HepG2 (cell line): ENCODE measurements around the gene PVALB. TPM values are rescaled to one million over a fixed set of nuclear protein-coding genes. Genes with fewer than 3 reads are reported as not detected.

Experiments
- ERF ChIP-seq: IDR thresholded peaks from 2 replicates; pipeline ENCODE4 v1.6.1; 2018; ENCODE audit warnings: missing biosample characterization, missing genetic modification reagents
- HDAC1 ChIP-seq: sonication (generic); formaldehyde crosslinking; IDR thresholded peaks from 2 replicates; pipeline ENCODE4 v1.5.1; 2020; ENCODE audit warnings: mild to moderate bottlenecking, missing genetic modification reagents
- HDAC2 ChIP-seq: sonication (generic); formaldehyde crosslinking; IDR thresholded peaks from 2 replicates; pipeline ENCODE4 v1.4.0; 2020; ENCODE audit warnings: missing genetic modification reagents
- SMARCC2 ChIP-seq: fragments of 450-650 bp; IDR thresholded peaks from 2 replicates; pipeline ENCODE4 v1.6.1; 2017; ENCODE audit warnings: antibody characterized with exemption, mild to moderate bottlenecking
- polyA plus RNA-seq, 8 experiments: library from polyadenylated mRNA; depleted of rRNA in 3 of 8; stranded (reverse) in 7 of 8; unstranded in 1 of 8; fragments of >200 nt; fragmentation: Illumina TruSeq in 4 of 8; extraction: Trizol in 4 of 8; gene quantifications; 2 replicates each; pipeline versions ENCODE4 v1.2.1 to v1.2.3, GENCODE V29; 2011 to 2016; ENCODE audit warnings: low read depth in 4 of 8, missing spikeins in 1 of 8, mixed read lengths in 1 of 8; ENCODE audit not compliant: insufficient read depth in 1 of 8
- total RNA-seq, 5 experiments: library from RNA; depleted of rRNA; stranded (reverse); fragments of >200 nt; fragmentation: Illumina TruSeq; extraction: Trizol; gene quantifications; 2 replicates each; pipeline ENCODE4 v1.2.3, GENCODE V29; 2016; ENCODE audit warnings: low read depth in 1 of 5
- TF ChIP-seq, protein P1 (sequence below): sonication (generic); formaldehyde crosslinking; IDR thresholded peaks from 2 replicates; pipeline ENCODE4 v1.4.0; 2020; ENCODE audit warnings: mild to moderate bottlenecking, missing genetic modification reagents, borderline replicate concordance
- TF ChIP-seq, protein P2 (sequence below): IDR thresholded peaks from 2 replicates; pipeline ENCODE4 v1.6.1; 2016; ENCODE audit warnings: missing compliant biosample characterization, missing genetic modification reagents, borderline replicate concordance
- TF ChIP-seq, protein P3 (sequence below): sonication (generic); formaldehyde crosslinking; IDR thresholded peaks from 2 replicates; pipeline ENCODE4 v1.4.0; 2020; ENCODE audit warnings: missing genetic modification reagents, mild to moderate bottlenecking, borderline replicate concordance
- TF ChIP-seq, protein P4 (sequence below): sonication (generic); formaldehyde crosslinking; IDR thresholded peaks from 2 replicates; pipeline ENCODE4 v1.4.0; 2020; ENCODE audit warnings: missing genetic modification reagents

PVALB gene
- total and polyA plus RNA-seq, 2 of the 13 experiments (the other 11 are each of a cell fraction or from before 2014, with no cell fraction given) = not detected

DNA sequence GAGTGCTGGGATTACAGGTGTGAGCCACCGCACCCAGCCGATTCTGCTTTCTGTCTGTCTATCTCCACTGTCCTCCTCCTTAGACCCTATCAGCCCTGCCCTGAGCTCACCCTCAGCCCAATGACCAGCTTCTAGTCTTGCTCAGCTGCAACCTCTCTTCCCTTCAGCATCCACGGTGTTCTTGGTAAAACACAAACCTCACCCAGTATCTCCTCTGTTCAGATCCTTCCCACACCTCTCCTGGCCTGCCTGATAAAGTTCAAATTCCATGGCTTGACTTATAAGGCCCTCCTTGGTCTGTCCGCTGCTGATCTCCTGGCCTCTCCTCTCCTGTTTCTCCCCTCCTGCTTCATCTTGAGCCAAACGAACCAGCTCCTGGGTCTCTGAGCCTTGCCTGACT, 29.4 kb upstream of the PVALB start (continued):
- TF ChIP-seq, protein P1, sequence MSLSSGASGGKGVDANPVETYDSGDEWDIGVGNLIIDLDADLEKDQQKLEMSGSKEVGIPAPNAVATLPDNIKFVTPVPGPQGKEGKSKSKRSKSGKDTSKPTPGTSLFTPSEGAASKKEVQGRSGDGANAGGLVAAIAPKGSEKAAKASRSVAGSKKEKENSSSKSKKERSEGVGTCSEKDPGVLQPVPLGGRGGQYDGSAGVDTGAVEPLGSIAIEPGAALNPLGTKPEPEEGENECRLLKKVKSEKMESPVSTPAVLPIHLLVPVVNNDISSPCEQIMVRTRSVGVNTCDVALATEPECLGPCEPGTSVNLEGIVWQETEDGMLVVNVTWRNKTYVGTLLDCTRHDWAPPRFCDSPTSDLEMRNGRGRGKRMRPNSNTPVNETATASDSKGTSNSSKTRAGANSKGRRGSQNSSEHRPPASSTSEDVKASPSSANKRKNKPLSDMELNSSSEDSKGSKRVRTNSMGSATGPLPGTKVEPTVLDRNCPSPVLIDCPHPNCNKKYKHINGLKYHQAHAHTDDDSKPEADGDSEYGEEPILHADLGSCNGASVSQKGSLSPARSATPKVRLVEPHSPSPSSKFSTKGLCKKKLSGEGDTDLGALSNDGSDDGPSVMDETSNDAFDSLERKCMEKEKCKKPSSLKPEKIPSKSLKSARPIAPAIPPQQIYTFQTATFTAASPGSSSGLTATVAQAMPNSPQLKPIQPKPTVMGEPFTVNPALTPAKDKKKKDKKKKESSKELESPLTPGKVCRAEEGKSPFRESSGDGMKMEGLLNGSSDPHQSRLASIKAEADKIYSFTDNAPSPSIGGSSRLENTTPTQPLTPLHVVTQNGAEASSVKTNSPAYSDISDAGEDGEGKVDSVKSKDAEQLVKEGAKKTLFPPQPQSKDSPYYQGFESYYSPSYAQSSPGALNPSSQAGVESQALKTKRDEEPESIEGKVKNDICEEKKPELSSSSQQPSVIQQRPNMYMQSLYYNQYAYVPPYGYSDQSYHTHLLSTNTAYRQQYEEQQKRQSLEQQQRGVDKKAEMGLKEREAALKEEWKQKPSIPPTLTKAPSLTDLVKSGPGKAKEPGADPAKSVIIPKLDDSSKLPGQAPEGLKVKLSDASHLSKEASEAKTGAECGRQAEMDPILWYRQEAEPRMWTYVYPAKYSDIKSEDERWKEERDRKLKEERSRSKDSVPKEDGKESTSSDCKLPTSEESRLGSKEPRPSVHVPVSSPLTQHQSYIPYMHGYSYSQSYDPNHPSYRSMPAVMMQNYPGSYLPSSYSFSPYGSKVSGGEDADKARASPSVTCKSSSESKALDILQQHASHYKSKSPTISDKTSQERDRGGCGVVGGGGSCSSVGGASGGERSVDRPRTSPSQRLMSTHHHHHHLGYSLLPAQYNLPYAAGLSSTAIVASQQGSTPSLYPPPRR (CRISPR knock-in tag) = no peak
- TF ChIP-seq HDAC1 (CRISPR knock-in tag) = no peak
- TF ChIP-seq SMARCC2 = no peak
- TF ChIP-seq, protein P2, sequence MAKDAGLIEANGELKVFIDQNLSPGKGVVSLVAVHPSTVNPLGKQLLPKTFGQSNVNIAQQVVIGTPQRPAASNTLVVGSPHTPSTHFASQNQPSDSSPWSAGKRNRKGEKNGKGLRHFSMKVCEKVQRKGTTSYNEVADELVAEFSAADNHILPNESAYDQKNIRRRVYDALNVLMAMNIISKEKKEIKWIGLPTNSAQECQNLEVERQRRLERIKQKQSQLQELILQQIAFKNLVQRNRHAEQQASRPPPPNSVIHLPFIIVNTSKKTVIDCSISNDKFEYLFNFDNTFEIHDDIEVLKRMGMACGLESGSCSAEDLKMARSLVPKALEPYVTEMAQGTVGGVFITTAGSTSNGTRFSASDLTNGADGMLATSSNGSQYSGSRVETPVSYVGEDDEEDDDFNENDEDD = no peak
- TF ChIP-seq, protein P3, sequence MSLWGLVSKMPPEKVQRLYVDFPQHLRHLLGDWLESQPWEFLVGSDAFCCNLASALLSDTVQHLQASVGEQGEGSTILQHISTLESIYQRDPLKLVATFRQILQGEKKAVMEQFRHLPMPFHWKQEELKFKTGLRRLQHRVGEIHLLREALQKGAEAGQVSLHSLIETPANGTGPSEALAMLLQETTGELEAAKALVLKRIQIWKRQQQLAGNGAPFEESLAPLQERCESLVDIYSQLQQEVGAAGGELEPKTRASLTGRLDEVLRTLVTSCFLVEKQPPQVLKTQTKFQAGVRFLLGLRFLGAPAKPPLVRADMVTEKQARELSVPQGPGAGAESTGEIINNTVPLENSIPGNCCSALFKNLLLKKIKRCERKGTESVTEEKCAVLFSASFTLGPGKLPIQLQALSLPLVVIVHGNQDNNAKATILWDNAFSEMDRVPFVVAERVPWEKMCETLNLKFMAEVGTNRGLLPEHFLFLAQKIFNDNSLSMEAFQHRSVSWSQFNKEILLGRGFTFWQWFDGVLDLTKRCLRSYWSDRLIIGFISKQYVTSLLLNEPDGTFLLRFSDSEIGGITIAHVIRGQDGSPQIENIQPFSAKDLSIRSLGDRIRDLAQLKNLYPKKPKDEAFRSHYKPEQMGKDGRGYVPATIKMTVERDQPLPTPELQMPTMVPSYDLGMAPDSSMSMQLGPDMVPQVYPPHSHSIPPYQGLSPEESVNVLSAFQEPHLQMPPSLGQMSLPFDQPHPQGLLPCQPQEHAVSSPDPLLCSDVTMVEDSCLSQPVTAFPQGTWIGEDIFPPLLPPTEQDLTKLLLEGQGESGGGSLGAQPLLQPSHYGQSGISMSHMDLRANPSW (CRISPR knock-in tag) = no peak
- no peak for TF ChIP-seq ERF (CRISPR knock-in tag)
- no peak for TF ChIP-seq HDAC2 (CRISPR knock-in tag)
- TF ChIP-seq, protein P4, sequence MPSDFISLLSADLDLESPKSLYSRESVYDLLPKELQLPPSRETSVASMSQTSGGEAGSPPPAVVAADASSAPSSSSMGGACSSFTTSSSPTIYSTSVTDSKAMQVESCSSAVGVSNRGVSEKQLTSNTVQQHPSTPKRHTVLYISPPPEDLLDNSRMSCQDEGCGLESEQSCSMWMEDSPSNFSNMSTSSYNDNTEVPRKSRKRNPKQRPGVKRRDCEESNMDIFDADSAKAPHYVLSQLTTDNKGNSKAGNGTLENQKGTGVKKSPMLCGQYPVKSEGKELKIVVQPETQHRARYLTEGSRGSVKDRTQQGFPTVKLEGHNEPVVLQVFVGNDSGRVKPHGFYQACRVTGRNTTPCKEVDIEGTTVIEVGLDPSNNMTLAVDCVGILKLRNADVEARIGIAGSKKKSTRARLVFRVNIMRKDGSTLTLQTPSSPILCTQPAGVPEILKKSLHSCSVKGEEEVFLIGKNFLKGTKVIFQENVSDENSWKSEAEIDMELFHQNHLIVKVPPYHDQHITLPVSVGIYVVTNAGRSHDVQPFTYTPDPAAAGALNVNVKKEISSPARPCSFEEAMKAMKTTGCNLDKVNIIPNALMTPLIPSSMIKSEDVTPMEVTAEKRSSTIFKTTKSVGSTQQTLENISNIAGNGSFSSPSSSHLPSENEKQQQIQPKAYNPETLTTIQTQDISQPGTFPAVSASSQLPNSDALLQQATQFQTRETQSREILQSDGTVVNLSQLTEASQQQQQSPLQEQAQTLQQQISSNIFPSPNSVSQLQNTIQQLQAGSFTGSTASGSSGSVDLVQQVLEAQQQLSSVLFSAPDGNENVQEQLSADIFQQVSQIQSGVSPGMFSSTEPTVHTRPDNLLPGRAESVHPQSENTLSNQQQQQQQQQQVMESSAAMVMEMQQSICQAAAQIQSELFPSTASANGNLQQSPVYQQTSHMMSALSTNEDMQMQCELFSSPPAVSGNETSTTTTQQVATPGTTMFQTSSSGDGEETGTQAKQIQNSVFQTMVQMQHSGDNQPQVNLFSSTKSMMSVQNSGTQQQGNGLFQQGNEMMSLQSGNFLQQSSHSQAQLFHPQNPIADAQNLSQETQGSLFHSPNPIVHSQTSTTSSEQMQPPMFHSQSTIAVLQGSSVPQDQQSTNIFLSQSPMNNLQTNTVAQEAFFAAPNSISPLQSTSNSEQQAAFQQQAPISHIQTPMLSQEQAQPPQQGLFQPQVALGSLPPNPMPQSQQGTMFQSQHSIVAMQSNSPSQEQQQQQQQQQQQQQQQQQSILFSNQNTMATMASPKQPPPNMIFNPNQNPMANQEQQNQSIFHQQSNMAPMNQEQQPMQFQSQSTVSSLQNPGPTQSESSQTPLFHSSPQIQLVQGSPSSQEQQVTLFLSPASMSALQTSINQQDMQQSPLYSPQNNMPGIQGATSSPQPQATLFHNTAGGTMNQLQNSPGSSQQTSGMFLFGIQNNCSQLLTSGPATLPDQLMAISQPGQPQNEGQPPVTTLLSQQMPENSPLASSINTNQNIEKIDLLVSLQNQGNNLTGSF (CRISPR knock-in tag) = no peak
